VCaP (cell line): ENCODE results near the gene DAZAP1.

Experiments
- H3K27ac ChIP-seq: fragments of 450-650 bp; 2 replicates; pipeline ENCODE4 v1.5.1; 2017
- CTCF ChIP-seq: fragments of 450-650 bp; conservative IDR thresholded peaks from 2 replicates; pipeline ENCODE4 v1.5.1; 2017; ENCODE audit warnings: mild to moderate bottlenecking, moderate library complexity

DAZAP1 gene

GRCh38 chr19:1373042-1373533 lies 34.3 kb upstream of the DAZAP1 start:
- no peak overlapping the region for H3K27ac ChIP-seq
- no peak for TF ChIP-seq CTCF

GRCh38 chr19:1373534-1374249 lies 33.7 kb upstream of the DAZAP1 start:
- no peak for TF ChIP-seq CTCF
- H3K27ac ChIP-seq: no peak overlapping the region

GRCh38 chr19:1374250-1374577 lies 33.2 kb upstream of the DAZAP1 start:
- TF ChIP-seq CTCF: no peak
- no peak overlapping the region for H3K27ac ChIP-seq

GRCh38 chr19:1376415-1376805 lies 31.0 kb upstream of the DAZAP1 start:
- H3K27ac ChIP-seq: no peak overlapping the region
- no peak for TF ChIP-seq CTCF

- H3K27ac ChIP-seq: no peak overlapping the region
- no peak for TF ChIP-seq CTCF
Observed at GRCh38 chr19:1377176-1377964, 30.0 kb upstream of the DAZAP1 start.

- TF ChIP-seq CTCF: no peak
- H3K27ac ChIP-seq: no peak overlapping the region
Observed at GRCh38 chr19:1377965-1378785, 29.2 kb upstream of the DAZAP1 start.
